ENCODE data around the gene ASPHD2.

ASPHD2 gene

DNA sequence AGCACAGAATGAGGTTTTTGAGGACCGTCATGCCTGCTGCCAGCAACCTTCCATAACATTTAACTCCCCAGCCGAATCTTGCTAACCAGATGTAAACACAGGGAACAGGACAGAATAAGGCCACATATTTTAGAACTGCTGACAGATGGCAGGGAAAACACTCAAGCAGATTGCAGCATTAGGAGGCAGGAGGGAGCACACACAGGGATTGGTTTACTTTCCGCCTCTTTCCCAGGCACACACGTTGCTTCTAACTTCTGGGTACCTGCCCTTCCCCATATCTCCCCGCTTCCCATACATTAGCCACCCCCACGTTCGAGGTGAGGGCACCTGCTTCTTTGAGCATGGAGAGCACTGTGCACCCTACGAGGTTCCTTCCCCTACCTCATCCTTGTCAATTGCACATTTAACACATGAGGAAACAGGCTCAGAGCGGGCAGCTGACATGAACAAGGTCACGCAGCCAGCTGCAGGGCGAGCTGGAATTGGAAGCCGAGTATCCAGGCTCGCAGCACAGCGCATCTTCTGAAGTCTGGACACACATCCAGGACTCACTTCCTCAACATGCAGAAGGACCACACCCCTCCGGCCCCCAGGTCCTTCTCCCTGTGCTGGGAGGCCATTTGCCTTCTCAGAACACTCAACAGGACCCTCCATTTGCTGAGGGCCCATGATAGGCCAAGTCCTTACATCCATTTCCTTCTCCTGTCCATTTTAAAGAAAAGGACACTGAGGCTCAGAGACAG, 18.7 kb downstream of the ASPHD2 start:
- Mint-ChIP-seq H3K4me3 (no peak overlapping the region), H3K27me3 (no peaks in the 10 kb centered on the region), H3K9me3 (no peaks in the 10 kb centered on the region), H3K36me3 (peaks cover 47% of the 10 kb centered on the region), H3K27ac (no peak overlapping the region), H3K4me1 (no peaks in the 10 kb centered on the region)
- no peak for ATAC-seq

GRCh38 chr22:26448334-26448733, 19.3 kb downstream of the ASPHD2 start:
- Mint-ChIP-seq H3K27me3 (no peaks in the 10 kb centered on the region), H3K9me3 (no peaks in the 10 kb centered on the region), H3K4me1 (no peaks in the 10 kb centered on the region), H3K4me3 (no peak overlapping the region), H3K27ac (no peak overlapping the region), H3K36me3 (peaks cover 47% of the 10 kb centered on the region)
- no peak for ATAC-seq

- H3K4me3 Mint-ChIP-seq: no peak overlapping the region
- no peak overlapping the region for H3K27ac Mint-ChIP-seq
- no peaks in the 10 kb centered on the region for H3K4me1 Mint-ChIP-seq
- H3K27me3 Mint-ChIP-seq: no peaks in the 10 kb centered on the region
- ATAC-seq: no peak
- no peaks in the 10 kb centered on the region for H3K9me3 Mint-ChIP-seq
- peaks cover 48% of the 10 kb centered on the region for H3K36me3 Mint-ChIP-seq
These were observed 19.9 kb downstream of the ASPHD2 start for GRCh38 chr22:26448941-26449340.

GRCh38 chr22:26450453-26451185, 21.6 kb downstream of the ASPHD2 start:
- no peaks in the 10 kb centered on the region for H3K9me3 Mint-ChIP-seq
- no peaks in the 10 kb centered on the region for H3K27me3 Mint-ChIP-seq
- H3K27ac Mint-ChIP-seq: no peak overlapping the region
- no peak overlapping the region for H3K4me3 Mint-ChIP-seq
- no peak for ATAC-seq
- H3K36me3 Mint-ChIP-seq: peaks cover 43% of the 10 kb centered on the region
- H3K4me1 Mint-ChIP-seq: no peaks in the 10 kb centered on the region

GRCh38 chr22:26452236-26453016, 23.4 kb downstream of the ASPHD2 start:
- no peak overlapping the region for H3K27ac Mint-ChIP-seq
- no peak for ATAC-seq
- H3K27me3 Mint-ChIP-seq: no peaks in the 10 kb centered on the region
- peaks cover 50% of the 10 kb centered on the region for H3K36me3 Mint-ChIP-seq
- no peaks in the 10 kb centered on the region for H3K4me1 Mint-ChIP-seq
- H3K4me3 Mint-ChIP-seq: no peak overlapping the region
- no peaks in the 10 kb centered on the region for H3K9me3 Mint-ChIP-seq

GRCh38 chr22:26453216-26453615, 24.2 kb downstream of the ASPHD2 start:
- Mint-ChIP-seq H3K36me3 (peaks cover 57% of the 10 kb centered on the region), H3K4me1 (no peaks in the 10 kb centered on the region), H3K9me3 (no peaks in the 10 kb centered on the region), H3K27me3 (no peaks in the 10 kb centered on the region), H3K27ac (no peak overlapping the region), H3K4me3 (no peak overlapping the region)
- no peak for ATAC-seq

DNA sequence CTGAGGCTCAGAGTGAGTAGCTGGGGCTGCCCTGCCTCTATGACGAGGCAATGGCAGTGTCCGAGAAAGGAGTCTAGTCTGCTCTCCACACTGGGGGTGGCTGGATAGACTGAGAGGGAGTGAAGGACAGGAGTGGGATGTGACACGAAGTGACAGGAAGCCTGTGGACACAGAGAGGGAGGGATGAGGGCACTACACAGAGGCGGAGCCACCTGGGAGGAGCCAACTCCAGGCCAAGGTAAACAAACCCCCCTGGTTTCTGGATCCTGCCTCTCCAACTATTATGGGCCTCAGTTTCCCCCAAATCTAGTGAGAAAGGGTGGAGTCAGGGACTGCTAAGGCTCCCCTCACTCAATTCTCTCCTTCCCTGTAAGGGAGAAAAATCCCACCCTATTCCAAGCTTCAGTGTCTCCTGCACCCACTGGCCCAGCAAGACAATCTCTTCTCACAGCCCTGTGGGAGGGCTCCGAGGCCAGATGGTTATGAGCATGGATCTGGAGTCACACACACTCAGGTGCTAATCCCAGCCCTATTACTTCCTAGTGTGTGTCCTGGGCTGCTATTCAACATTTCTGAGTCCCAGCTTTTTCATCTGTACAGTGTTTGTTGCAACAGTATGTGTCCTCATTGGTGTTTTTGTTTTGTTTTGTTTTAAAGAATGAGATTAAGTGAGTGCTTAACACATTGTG, 24.9 kb downstream of the ASPHD2 start:
- Mint-ChIP-seq H3K27me3 (no peaks in the 10 kb centered on the region), H3K36me3 (peaks cover 61% of the 10 kb centered on the region), H3K4me1 (no peaks in the 10 kb centered on the region), H3K27ac (no peak overlapping the region), H3K9me3 (no peaks in the 10 kb centered on the region), H3K4me3 (no peak overlapping the region)
- no peak for ATAC-seq

GRCh38 chr22:26457661-26458272, 28.7 kb downstream of the ASPHD2 start:
- H3K27ac Mint-ChIP-seq: no peak overlapping the region
- no peak for ATAC-seq
- no peaks in the 10 kb centered on the region for H3K4me1 Mint-ChIP-seq
- no peak overlapping the region for H3K4me3 Mint-ChIP-seq
- H3K9me3 Mint-ChIP-seq: no peaks in the 10 kb centered on the region
- H3K36me3 Mint-ChIP-seq: peaks cover 39% of the 10 kb centered on the region
- H3K27me3 Mint-ChIP-seq: no peaks in the 10 kb centered on the region

DNA sequence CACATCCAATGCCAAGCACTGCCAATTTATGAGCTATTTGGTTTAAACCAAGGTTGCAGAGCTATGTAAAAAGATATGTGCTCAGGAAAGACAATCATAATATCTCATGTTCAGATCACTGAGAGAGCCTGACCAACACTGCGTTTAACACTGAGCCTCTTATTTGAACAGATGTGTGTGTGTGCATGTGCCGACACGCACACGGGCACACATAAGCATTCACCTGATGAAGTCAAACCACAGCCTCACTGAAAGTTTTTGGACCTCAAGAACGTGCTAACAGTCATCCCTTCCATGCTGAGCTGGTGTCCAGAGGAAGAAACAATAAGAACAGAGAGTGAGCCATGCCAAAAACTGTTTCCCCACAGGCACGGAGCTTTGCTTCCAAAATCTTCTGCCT, 31.1 kb downstream of the ASPHD2 start:
- Mint-ChIP-seq H3K4me3 (no peak overlapping the region), H3K36me3 (peaks cover 31% of the 10 kb centered on the region), H3K27ac (no peak overlapping the region), H3K27me3 (no peaks in the 10 kb centered on the region), H3K9me3 (no peaks in the 10 kb centered on the region), H3K4me1 (no peaks in the 10 kb centered on the region)
- no peak for ATAC-seq

DNA sequence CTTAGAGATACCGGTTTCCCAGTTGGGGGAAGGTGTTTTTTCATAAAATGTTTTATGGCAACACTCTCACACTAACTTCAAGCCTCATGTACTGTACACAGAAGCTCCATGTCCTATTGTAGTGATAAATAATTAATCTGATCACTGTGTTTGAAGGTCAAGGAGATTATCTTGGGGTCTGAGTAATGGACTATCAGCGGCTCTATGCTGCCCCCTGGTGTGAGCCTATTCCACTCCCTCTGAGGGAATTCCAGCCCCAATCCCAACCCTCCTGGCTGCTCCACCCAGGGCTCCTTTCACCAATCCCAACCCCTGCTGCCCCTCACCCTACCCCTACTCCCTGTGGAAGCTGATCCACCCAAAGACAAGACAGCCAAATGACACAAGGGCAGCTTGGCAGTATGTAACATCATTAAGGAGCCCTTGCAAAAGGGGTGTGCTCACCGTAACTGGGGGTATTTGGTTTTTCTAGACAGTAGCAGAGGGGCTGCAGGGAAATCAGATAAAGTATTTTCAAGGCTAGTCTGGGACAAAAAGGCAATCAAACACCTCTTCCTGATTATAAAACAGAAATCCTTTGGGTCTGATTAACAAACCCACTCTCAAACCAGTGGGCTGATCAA, 32.2 kb downstream of the ASPHD2 start:
- Mint-ChIP-seq H3K27ac (no peak overlapping the region), H3K36me3 (peaks cover 34% of the 10 kb centered on the region), H3K9me3 (no peaks in the 10 kb centered on the region), H3K27me3 (no peaks in the 10 kb centered on the region), H3K4me3 (no peak overlapping the region), H3K4me1 (no peaks in the 10 kb centered on the region)
- no peak for ATAC-seq

- Mint-ChIP-seq H3K27me3 (no peaks in the 10 kb centered on the region), H3K4me3 (no peak overlapping the region), H3K36me3 (peaks cover 42% of the 10 kb centered on the region), H3K4me1 (no peaks in the 10 kb centered on the region), H3K9me3 (no peaks in the 10 kb centered on the region), H3K27ac (no peak overlapping the region)
- ATAC-seq: no peak
These were observed 33.0 kb downstream of the ASPHD2 start for GRCh38 chr22:26462051-26462450.

- Mint-ChIP-seq H3K27me3 (no peaks in the 10 kb centered on the region), H3K27ac (no peak overlapping the region), H3K36me3 (peaks cover 39% of the 10 kb centered on the region), H3K4me3 (no peak overlapping the region), H3K9me3 (no peaks in the 10 kb centered on the region), H3K4me1 (no peaks in the 10 kb centered on the region)
- no peak for ATAC-seq
These were observed 33.6 kb downstream of the ASPHD2 start for GRCh38 chr22:26462641-26463040.

DNA sequence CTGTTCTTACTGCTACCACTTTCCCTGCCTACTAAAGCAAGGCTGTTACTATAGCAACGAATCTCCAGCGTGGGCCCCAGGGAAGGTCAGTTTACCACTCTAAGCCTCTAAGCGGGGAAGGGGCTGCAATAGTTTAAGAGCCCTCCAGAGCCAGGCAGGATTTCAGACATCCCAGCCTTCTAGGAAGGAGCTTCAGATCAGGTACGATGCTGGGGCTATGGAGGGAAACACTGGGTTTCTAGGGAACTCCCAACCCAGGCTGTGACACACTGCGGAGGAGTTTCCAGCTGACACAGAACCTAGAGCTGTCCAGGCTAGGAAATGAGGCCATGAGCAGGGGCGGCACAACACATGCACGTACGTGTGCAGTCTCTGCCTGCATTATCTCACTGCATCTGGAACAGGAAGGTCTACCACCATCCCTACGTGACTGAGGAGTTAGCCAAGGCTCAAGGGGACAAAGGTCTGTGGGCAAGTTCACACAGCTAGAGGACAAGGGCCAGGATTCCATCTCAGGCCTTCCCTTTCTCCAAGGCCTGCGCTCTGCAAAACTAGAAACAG, 34.1 kb downstream of the ASPHD2 start:
- Mint-ChIP-seq H3K4me1 (no peaks in the 10 kb centered on the region), H3K27me3 (no peaks in the 10 kb centered on the region), H3K27ac (no peak overlapping the region), H3K9me3 (no peaks in the 10 kb centered on the region), H3K4me3 (no peak overlapping the region), H3K36me3 (peaks cover 36% of the 10 kb centered on the region)
- no peak for ATAC-seq

- Mint-ChIP-seq H3K36me3 (peaks cover 38% of the 10 kb centered on the region), H3K27me3 (no peaks in the 10 kb centered on the region), H3K4me1 (no peaks in the 10 kb centered on the region), H3K4me3 (no peak overlapping the region), H3K27ac (no peak overlapping the region), H3K9me3 (no peaks in the 10 kb centered on the region)
- no peak for ATAC-seq
These were observed 34.6 kb downstream of the ASPHD2 start for GRCh38 chr22:26463688-26464087.
